Forelimb muscle (tissue), 1 donor: ENCODE results near the gene LANCL2. TPM values are rescaled to one million over a fixed set of nuclear protein-coding genes. Genes with fewer than 3 reads are reported as not detected.

Experiments used
- DNase-seq: peaks from one replicate; pipeline ENCODE4 v3.0.0-alpha.2; 2013; ENCODE audit warnings: low read depth
- polyA plus RNA-seq: library from polyadenylated mRNA; unstranded; fragments of 120-200 nt; gene quantifications from one replicate; pipeline ENCODE4 v1.2.1, GENCODE V29; 2013; ENCODE audit not compliant: insufficient read length

The LANCL2 gene
- polyA plus RNA-seq, 1 donor = 18.5 TPM

- no peak for DNase-seq
Measured at GRCh38 chr7:55438085-55438756, 73.1 kb downstream of the LANCL2 start.

DNA sequence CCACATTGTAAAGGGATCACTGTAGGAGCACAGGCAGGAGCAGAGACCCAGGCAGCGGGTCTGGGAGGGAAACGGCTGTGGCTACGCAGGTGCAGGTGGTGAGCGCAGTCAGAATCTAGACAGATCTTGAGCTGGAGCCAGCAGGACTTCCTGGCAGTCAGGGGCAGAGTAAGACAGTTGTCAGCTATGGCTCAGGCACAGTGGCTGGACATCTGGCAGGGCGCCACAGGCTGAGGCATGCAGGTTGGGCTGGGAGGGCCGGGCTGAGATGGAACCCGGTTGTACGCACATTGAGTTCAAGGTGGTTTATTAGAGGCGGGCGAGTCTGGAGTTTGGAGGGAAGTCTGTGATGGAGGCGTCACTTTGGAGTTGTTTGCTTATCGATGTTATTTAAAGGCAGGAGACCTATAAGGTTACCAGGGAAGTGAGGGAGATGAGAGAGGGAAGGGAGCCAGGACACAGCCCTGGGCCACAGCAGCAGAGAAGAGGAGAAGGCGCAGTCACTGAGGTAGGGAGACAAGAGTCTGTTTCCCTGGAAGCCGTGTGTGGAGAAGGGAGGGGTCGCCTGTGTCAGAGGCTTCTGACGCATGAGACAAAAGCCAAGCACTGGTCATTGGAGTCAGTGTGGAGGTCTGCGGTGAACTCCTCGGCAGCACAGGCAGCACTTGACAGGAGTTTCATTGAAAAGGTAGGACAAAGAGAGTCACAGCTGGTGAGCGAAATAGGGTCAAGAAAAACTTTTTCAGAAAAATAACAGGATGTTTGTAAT is 73.8 kb downstream of the LANCL2 start:
- DNase-seq = no peak

- no peak for DNase-seq
Measured at GRCh38 chr7:55439627-55440026, 74.5 kb downstream of the LANCL2 start.

DNA sequence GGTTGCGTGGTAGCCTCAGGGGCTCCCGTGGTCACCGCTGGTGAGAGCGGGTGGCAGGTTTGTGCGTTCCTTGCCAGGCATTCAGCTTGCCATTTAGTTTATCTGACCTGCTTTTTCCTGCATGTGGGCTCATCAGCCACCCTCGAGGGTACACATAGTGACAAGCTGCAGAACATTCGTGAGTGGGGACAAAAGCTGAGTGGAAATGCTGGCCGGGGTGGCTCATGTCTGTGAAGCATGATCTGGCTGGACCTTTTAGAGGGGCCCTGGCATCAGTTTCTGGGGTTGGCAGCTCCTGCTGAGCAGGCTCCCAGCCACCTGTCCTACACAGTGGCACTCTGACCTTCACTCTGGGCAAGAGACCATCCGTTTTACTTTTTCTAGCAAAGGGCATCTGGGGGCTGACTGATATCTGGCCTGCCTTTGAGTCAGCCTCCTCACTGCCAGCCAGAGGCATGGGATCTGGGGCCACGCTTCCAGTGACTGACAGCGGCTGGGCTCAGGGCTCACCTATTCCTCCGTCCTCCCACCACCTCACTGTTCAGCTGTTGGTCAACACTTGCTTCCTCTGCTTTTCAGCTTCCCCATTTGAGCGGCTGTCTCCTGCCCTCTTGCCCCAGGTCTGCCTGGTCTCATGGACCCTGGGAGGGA is 75.0 kb downstream of the LANCL2 start:
- DNase-seq = no peak

DNA sequence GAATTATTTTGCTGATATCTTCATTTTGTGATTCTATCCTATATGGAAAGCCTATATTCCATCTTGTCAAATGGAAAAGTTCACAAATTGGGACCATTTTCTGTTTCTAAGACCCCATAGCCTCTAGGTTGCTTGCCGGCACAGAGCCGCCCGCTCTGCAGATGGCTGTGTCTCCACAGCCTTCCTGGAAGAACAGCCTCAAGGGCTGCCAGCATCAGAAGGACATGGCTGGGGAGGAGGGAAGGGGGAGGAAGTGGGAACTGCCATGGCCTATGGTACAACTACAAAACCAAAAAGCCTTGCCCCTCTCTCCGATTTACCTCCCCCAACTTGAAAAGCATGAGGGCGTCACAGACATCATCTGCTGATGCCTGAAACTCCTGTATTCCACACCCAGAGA is 75.9 kb downstream of the LANCL2 start:
- no peak for DNase-seq

- DNase-seq = no peak
Measured at GRCh38 chr7:55441774-55442522, 76.8 kb downstream of the LANCL2 start.

DNA sequence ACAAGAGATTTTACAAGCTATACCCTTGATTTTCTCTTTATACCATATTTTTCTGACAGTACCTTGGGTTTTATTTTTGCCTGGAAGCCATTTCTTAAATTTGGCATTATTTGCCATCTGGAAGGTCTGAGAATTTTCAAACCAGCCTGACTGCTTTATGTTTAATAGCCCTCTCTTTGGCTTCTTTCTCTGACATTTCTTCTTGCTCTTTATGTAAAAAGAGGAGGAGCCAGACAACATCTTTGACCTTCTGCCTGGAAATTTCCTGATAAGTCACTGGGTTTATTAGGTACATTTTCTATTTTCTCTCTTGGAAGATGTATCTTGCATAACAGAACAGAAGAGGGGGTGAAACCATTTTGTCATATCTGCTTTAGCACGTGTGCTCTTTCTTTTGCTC is 79.6 kb downstream of the LANCL2 start:
- DNase-seq = no peak

GRCh38 chr7:55448526-55448925 is 83.4 kb downstream of the LANCL2 start:
- DNase-seq = no peak

DNA sequence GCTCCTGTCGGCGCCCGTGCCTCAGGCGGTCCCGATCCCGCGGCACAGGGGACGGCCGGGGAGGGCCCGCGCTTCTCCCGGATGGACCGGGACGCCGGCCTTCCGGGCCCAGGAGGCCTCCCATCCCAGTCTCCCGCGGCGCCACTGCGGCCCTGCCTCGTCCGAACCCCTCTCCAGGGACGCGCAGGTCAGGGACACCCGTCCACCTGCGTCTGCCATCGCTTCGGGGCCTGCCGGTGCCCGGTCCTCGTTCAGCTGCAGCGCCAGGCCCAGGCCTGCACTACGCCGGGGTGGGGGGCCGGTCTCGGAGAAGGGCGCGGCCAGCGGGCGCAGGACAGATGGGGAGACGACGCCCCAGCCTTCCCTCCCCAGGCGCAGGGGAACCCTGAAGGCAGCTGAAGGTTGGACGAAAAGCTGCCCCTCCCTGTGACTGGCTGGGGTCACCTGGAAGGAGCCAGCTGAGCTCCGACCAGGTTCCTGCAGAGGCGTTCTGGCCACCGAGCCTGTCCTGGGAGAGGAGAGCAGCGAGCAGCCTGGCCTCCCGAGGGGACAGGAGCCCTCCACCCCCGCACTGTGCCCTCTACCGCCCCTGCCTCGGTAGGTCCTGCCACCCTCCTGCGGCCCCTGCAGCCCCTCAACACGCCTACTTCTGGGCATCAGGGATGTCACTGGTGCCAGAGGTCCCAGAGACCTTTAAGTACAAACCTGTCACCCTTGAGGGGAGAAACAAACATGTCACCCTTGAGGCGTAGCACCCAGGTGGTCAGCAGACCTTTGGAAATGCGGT is 84.3 kb downstream of the LANCL2 start:
- DNase-seq = no peak

GRCh38 chr7:55449992-55450535 is 84.9 kb downstream of the LANCL2 start:
- no peak for DNase-seq

DNA sequence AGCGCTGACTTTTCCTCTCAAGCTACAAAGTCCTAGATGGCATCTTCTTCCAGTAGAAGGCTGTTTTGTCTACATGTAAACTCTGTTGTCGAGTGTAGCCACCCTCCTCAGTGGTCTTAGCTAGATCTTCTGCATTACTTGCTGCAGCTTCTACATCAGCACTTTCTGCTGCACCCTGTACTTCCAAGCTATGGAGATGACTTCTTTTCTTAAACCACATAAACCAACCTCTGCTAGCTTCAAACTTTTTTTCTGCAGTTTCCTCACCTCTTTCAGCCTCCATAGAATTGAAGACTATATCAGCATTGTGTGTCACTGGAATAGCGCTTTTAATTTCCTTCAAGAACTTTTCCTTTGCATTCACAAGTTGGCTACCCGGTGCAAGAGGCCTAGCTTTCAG is 87.8 kb downstream of the LANCL2 start:
- DNase-seq = no peak

DNA sequence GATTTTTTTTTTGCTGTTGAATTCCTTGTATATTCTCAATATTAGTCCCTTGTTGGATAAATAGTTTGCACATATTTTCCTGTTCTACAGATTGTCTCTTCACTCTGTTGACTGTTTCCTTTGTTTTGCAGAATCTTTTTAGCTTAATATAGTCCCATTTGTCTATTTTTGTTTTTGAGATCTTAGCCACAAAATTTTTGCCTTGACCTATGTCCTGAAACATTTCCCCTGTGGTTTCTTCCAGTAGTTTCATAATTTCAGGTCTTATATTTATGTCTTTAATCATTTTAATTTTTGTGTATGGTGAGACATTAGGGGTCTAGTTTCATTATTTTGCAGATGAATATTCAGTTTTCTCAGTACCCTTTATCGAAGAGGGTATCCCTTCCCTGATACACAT is 92.7 kb downstream of the LANCL2 start:
- no peak for DNase-seq

- DNase-seq = no peak
Measured at GRCh38 chr7:55458351-55458750, 93.2 kb downstream of the LANCL2 start.

DNA sequence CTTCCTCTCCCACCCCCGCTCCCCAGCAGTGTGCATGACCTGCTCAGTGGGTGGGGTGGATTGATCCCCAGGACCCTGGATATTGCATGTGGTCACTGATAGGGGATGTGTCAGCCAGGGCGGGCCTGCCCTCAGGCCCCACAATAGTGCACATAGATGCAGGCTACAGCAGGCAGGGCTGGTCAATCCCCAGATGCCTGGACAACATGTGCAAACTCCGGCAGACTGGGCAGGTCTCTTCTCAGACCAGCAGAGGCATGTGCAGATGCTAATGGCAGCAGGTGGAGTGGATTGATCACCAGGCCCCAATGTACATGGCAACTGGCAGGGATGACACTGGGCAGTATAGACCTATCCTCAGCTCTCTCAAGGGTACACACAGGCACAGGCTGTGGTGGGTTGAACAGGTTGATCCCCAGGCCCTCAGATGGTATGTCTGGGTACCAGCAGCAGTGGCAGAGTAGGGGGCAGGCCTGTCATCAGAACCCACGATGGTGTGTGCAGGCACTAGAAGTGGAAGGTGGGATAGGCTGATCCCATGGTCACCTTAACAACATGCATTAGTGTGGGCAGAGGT is 98.6 kb downstream of the LANCL2 start:
- no peak for DNase-seq

GRCh38 chr7:55464422-55464821 is 99.3 kb downstream of the LANCL2 start:
- DNase-seq = no peak

GRCh38 chr7:55465691-55466090 is 100.6 kb downstream of the LANCL2 start:
- no peak for DNase-seq

DNA sequence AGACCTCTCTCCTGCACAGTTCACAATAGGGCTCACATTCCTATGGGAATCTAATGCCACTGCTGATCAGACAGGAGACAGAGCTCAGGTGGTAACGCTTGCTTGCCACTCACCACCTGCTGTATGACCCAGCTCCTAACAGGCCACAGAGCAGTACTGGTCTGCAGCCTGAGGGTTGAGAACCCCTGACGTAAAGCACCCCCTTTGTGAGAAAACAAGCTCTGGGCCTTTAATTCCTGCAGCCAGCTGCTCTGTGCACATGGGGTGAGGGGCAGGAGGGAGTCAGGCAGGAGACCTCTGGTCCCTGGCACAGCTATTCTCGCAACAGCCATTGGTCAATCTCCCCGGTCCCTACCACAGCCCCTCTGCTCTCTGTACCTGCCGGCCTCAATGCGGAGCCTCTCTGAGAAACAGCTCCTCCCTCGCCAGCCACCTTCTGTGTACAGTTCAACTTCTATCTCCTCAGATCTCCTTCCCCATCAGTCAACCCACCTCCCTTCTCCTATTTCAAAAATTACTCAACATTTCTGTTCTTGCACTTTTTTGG is 102.0 kb downstream of the LANCL2 start:
- DNase-seq = no peak

DNA sequence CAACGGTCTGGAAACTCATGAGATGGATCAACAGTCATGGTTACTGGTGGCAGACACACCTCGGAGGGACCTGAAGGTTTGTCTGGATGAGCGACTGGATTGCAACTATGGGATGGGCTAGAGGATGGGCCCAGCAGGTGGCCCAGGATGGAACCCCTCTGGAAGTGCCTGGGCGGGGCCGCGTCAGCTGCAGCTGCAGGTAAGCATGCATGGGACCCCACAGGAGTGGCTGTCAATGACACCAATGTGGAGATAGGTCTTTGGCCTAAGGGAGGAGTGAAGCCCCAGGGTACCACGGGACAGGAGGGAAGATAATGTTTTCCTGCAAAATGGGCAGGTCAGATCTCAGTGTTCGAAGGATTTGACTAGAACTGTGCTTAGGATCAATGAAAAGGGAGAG is 103.4 kb downstream of the LANCL2 start:
- no peak for DNase-seq

DNA sequence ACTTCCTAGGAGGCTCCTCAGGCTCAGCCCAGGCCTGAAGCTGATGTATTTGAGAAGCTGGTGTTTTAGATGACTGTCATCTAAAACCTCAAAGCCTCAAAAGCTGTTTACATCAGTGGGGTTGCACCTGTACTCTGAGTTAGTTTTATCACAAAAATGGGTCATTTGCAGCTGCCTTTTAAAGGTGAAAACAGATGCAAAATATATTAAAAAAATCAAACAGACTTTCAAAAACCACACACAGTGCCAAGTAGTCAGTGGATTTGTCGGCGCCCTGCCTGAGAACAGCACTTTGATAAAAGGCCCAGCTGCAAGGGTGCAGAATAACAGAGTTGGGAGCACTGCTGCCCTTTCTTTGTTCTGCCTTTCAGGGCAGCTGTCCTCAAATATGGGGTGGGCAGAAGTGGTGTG is 104.1 kb downstream of the LANCL2 start:
- DNase-seq = no peak

DNA sequence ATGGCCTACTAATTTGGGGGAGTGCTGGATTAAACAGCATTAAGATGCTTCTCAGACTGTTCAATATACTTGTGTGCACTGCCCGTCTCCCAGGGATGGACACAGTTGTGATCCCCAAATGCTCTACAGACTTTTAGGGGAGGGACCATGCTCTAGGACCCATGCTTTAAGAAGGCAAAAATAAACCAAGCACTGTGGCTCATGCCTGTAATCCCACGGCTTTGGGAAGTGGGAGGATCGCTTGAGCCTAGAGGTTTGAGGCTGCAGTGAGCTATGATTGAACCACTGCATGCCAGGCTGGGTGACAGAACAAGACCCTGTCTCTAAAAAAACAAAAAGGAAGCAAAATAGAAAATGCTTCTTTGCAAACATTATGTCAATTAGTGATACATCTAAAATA is 104.6 kb downstream of the LANCL2 start:
- no peak for DNase-seq
